PC-9 (cell line): ENCODE results near the gene DCUN1D1. TPM values are rescaled to one million over a fixed set of nuclear protein-coding genes. Genes with fewer than 3 reads are reported as not detected.

Source experiments
- BruUV-seq: library from RNA; stranded (reverse); fragments of 400-500 nt; replicated peaks from 2 replicates; lab custom pipeline; 2021; lab: Mats Ljungman, UMichigan
- CTCF ChIA-PET: fragments of 300-600 bp; sonication (Branson Sonifier 250); formaldehyde crosslinking; loops from one replicate; lab custom pipeline; 2022; ENCODE audit warnings: antibody characterized with exemption; lab: Charles Lee
- POLR2A ChIA-PET: fragments of 300-600 bp; sonication (Branson Sonifier 250); formaldehyde crosslinking; loops from one replicate; lab custom pipeline; 2022; ENCODE audit warnings: antibody characterized with exemption; ENCODE audit not compliant: unreplicated experiment; lab: Charles Lee
- DNase-seq, 2 experiments: peaks; one replicate each; pipeline versions ENCODE4 v3.0.0 to v3.0.0-alpha.2; 2015 to 2022; ENCODE audit warnings: mixed read lengths in 1 of 2
- H2AFZ ChIP-seq: fragments of 200-600 bp; sonication (generic); 2 replicates; pipeline ENCODE4 v1.8.1; 2017; ENCODE audit warnings: antibody characterized with exemption
- H3F3A ChIP-seq: fragments of 200-600 bp; sonication (generic); 2 replicates; pipeline ENCODE4 v1.8.1; 2017; ENCODE audit warnings: antibody characterized with exemption, mild to moderate bottlenecking, low read depth; ENCODE audit not compliant: insufficient read depth
- H3K27ac ChIP-seq: fragments of 200-600 bp; sonication (generic); 2 replicates; pipeline ENCODE4 v1.6.1; 2016; ENCODE audit warnings: mixed run types
- H3K27me3 ChIP-seq: fragments of 200-600 bp; sonication (generic); 2 replicates; pipeline ENCODE4 v1.6.1; 2016; ENCODE audit warnings: low read depth, mixed run types; ENCODE audit not compliant: insufficient read depth
- H3K36me3 ChIP-seq: fragments of 200-600 bp; sonication (generic); 2 replicates; pipeline ENCODE4 v1.6.1; 2016; ENCODE audit warnings: low read depth, mixed run types
- H3K4me1 ChIP-seq: fragments of 200-600 bp; sonication (generic); replicated peaks from 2 replicates; pipeline ENCODE4 v1.6.1; 2016; ENCODE audit warnings: mixed run types; ENCODE audit not compliant: insufficient read depth
- H3K4me2 ChIP-seq: fragments of 200-600 bp; sonication (generic); 2 replicates; pipeline ENCODE4 v1.6.1; 2017; ENCODE audit warnings: mixed run types
- H3K4me3 ChIP-seq: fragments of 200-600 bp; sonication (generic); 2 replicates; pipeline ENCODE4 v1.6.1; 2016; ENCODE audit warnings: mixed run types
- H3K79me2 ChIP-seq: fragments of 200-600 bp; sonication (generic); 2 replicates; pipeline ENCODE4 v1.6.1; 2017; ENCODE audit warnings: low read depth, mixed run types
- H3K9me2 ChIP-seq: fragments of 200-600 bp; sonication (generic); 2 replicates; pipeline ENCODE4 v1.8.1; 2017; ENCODE audit warnings: mild to moderate bottlenecking; ENCODE audit not compliant: insufficient read depth
- H3K9me3 ChIP-seq: fragments of 200-600 bp; sonication (generic); 2 replicates; pipeline ENCODE4 v1.8.1; 2016; ENCODE audit warnings: low read depth; ENCODE audit not compliant: insufficient read depth
- H4K20me1 ChIP-seq: fragments of 200-600 bp; sonication (generic); 2 replicates; pipeline ENCODE4 v1.8.1; 2017; ENCODE audit not compliant: insufficient read depth
- EZH2 ChIP-seq: fragments of 200-600 bp; sonication (generic); IDR thresholded peaks from 2 replicates; pipeline ENCODE4 v1.8.0; 2017; ENCODE audit warnings: antibody characterized with exemption, low read depth
- intact Hi-C: fragments of 100-400 bp; cut with micrococcal nuclease; formaldehyde crosslinking; loops from one replicate; pipeline ENCODE4 v1.10.0; 2022; ENCODE audit not compliant: unreplicated experiment
- total RNA-seq: library from RNA; stranded (reverse); gene quantifications from 2 replicates; pipeline ENCODE4 v1.2.3, GENCODE V29; 2021
- TF ChIP-seq, protein P1 (sequence below): fragments of 200-600 bp; sonication (generic); conservative IDR thresholded peaks from 2 replicates; pipeline ENCODE4 v1.6.1; 2017; ENCODE audit warnings: mixed run types, antibody characterized with exemption, mild to moderate bottlenecking, moderate library complexity

The DCUN1D1 gene
- total RNA-seq, 1 experiment from 2014 or later, result 93.5 TPM

DNA sequence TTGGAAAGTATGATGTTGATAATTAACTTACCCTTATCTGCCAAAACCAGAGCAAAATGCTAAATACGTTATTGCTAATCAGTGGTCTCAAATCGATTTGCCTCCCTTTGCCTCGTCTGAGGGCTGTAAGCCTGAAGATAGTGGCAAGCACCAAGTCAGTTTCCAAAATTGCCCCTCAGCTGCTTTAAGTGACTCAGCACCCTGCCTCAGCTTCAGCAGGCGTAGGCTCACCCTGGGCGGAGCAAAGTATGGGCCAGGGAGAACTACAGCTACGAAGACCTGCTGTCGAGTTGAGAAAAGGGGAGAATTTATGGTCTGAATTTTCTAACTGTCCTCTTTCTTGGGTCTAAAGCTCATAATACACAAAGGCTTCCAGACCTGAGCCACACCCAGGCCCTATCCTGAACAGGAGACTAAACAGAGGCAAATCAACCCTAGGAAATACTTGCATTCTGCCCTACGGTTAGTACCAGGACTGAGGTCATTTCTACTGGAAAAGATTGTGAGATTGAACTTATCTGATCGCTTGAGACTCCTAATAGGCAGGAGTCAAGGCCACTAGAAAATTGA, 59.7 kb downstream of the DCUN1D1 start:
- Histone ChIP-seq H3K4me1 (no peaks in the 10 kb centered on the region), H2AFZ (no peak overlapping the region), H3K27me3 (no peaks in the 10 kb centered on the region), H3K36me3 (peaks cover 6% of the 10 kb centered on the region; the same call in 1 of the 2 replicates), H3K9me2 (no peaks in the 10 kb centered on the region), H3F3A (peaks cover 6% of the 10 kb centered on the region), H3K9me3 (no peaks in the 10 kb centered on the region), H3K27ac (no peak overlapping the region), H3K4me2 (no peak overlapping the region), H3K79me2 (no peaks in the 10 kb centered on the region), H3K4me3 (no peak overlapping the region), H4K20me1 (no peaks in the 10 kb centered on the region)
- intact Hi-C loops, result no loop called here
- DNase-seq, result no peak
- TF ChIP-seq EZH2, result no peak
- TF ChIP-seq, protein P1, sequence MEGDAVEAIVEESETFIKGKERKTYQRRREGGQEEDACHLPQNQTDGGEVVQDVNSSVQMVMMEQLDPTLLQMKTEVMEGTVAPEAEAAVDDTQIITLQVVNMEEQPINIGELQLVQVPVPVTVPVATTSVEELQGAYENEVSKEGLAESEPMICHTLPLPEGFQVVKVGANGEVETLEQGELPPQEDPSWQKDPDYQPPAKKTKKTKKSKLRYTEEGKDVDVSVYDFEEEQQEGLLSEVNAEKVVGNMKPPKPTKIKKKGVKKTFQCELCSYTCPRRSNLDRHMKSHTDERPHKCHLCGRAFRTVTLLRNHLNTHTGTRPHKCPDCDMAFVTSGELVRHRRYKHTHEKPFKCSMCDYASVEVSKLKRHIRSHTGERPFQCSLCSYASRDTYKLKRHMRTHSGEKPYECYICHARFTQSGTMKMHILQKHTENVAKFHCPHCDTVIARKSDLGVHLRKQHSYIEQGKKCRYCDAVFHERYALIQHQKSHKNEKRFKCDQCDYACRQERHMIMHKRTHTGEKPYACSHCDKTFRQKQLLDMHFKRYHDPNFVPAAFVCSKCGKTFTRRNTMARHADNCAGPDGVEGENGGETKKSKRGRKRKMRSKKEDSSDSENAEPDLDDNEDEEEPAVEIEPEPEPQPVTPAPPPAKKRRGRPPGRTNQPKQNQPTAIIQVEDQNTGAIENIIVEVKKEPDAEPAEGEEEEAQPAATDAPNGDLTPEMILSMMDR, result no peak
- CTCF ChIA-PET, result interaction anchor here (0.6 kb wide), 1 partner anchor 257 kb away, joined by 5 read pairs; no protein-coding TSS in a partner anchor
- BruUV-seq, result no TSS peak
- POLR2A ChIA-PET, result no interaction called here

DNA sequence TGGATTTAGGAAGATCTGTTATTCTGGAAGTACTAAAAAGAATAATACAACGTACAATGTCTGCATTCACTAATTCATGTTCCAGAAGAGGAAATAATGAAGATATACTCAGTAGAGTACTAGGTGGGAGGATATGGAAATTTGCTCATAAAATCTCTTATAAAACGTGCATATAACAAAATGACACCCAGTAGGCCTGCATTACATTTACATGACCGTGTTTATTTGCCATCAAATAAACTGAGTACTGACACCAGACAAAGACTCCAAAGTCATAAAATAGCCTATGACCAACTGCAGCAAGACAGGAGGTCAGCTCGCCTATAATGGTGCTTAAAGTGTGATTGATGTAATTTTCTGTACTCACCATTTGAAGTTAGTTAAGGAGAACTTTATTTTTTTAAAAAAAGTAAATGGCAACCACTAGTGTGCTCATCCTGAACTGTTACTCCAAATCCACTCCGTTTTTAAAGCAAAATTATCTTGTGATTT, 60.4 kb downstream of the DCUN1D1 start:
- POLR2A ChIA-PET, result no interaction called here
- intact Hi-C loops, result no loop called here
- peaks cover 10% of the 10 kb centered on the region; the same call in 1 of the 2 replicates for H3K36me3 ChIP-seq
- no peak overlapping the region for H3K27ac ChIP-seq
- BruUV-seq, result no TSS peak
- H4K20me1 ChIP-seq, result no peaks in the 10 kb centered on the region
- no peaks in the 10 kb centered on the region for H3K79me2 ChIP-seq
- no peak overlapping the region for H3K4me2 ChIP-seq
- H3K9me3 ChIP-seq, result no peaks in the 10 kb centered on the region
- DNase-seq, result no peak
- H3K4me3 ChIP-seq, result no peak overlapping the region
- H3F3A ChIP-seq, result peaks cover 6% of the 10 kb centered on the region
- no peak for TF ChIP-seq EZH2
- TF ChIP-seq, protein P1, result no peak
- CTCF ChIA-PET, result no interaction called here
- no peaks in the 10 kb centered on the region for H3K9me2 ChIP-seq
- H3K27me3 ChIP-seq, result no peaks in the 10 kb centered on the region
- no peak overlapping the region for H2AFZ ChIP-seq
- no peaks in the 10 kb centered on the region for H3K4me1 ChIP-seq

DNA sequence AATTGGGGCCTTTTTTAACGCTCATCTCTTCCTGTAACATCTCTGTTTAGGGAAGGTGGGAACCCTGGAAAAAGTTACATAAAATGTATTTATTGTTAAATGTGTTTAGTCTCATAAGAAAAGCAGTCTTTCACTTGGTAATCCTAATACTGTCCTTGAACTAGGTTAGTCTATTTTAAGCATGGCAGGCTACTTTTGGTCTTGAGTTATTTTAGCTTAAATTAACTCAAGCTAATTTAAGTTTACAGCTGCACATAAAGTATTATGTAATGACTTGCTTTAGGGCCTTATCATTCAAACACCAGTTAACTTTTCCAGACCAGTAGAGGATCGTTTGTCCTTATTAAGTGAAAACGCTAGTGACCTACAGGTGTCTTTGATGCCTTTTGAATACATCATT, 63.2 kb downstream of the DCUN1D1 start:
- no peaks in the 10 kb centered on the region for H3K79me2 ChIP-seq
- H4K20me1 ChIP-seq, result no peaks in the 10 kb centered on the region
- H3K27ac ChIP-seq, result no peak overlapping the region
- no TSS peak for BruUV-seq
- H3F3A ChIP-seq, result peaks cover 5% of the 10 kb centered on the region
- H3K27me3 ChIP-seq, result no peaks in the 10 kb centered on the region
- ChIA-PET POLR2A (interaction anchor here (0.6 kb wide), 1 partner anchor 168 kb away, joined by 13 read pairs; no protein-coding TSS in a partner anchor), CTCF (no interaction called here)
- peaks cover 15% of the 10 kb centered on the region; the same call in 1 of the 2 replicates for H3K36me3 ChIP-seq
- TF ChIP-seq EZH2, result no peak
- TF ChIP-seq, protein P1, result no peak
- no peak overlapping the region for H3K4me3 ChIP-seq
- intact Hi-C loops, result no loop called here
- no peak overlapping the region for H2AFZ ChIP-seq
- no peaks in the 10 kb centered on the region for H3K4me1 ChIP-seq
- H3K9me2 ChIP-seq, result no peaks in the 10 kb centered on the region
- H3K9me3 ChIP-seq, result no peaks in the 10 kb centered on the region
- H3K4me2 ChIP-seq, result no peak overlapping the region
- DNase-seq, result no peak
